GM12878 (cell line): ENCODE data around the gene SMOC2. TPM values are rescaled to one million over a fixed set of nuclear protein-coding genes. Genes with fewer than 3 reads are reported as not detected.

Experiments used
- ATAC-seq: fragments of 200-7000 bp; cut with Tn5 transposase; 3 replicates; pipeline ENCODE4 v1.9.1; 2020; ENCODE audit warnings: mild to moderate bottlenecking, moderate library complexity
- BruUV-seq: library from RNA; stranded (reverse); fragments of 400-500 nt; replicated peaks from 2 replicates; lab custom pipeline; 2021; lab: Mats Ljungman, UMichigan
- CTCF ChIA-PET: fragments of 300-600 bp; sonication (Branson Sonifier 250); formaldehyde crosslinking; extraction: SDS; loops from one replicate; lab custom pipeline; 2021; ENCODE audit warnings: inconsistent platforms; lab: Yijun Ruan, JAX
- POLR2A ChIA-PET: fragments of 350-600 bp; formaldehyde crosslinking; extraction: SDS; loops from one replicate; lab custom pipeline; 2021; ENCODE audit warnings: inconsistent platforms; lab: Charles Lee
- RAD21 ChIA-PET: fragments of 300-600 bp; sonication (Branson Sonifier 250); formaldehyde crosslinking; loops from one replicate; lab custom pipeline; 2023; ENCODE audit warnings: antibody characterized with exemption; ENCODE audit not compliant: unreplicated experiment; lab: Charles Lee
- SMC1A ChIA-PET: fragments of 300-600 bp; sonication (Branson Sonifier 250); formaldehyde crosslinking; loops from one replicate; lab custom pipeline; 2023; ENCODE audit not compliant: unreplicated experiment, uncharacterized antibody; lab: Charles Lee
- DNase-seq: peaks from one replicate; pipeline ENCODE4 v3.0.0-alpha.2; 2011; ENCODE audit warnings: low read depth, low spot score
- FAIRE-seq: peaks from 3 replicates; lab custom pipeline; 2011; peaks lifted over from hg19 to GRCh38; lab: Jason Lieb, UNC
- H2AFZ ChIP-seq: 2 replicates; pipeline ENCODE4 v1.6.0; 2011; ENCODE audit warnings: low read depth, low read length, control low read depth; ENCODE audit not compliant: control insufficient read depth
- H3K27ac ChIP-seq: 2 replicates; pipeline ENCODE4 v1.5.1; 2011; ENCODE audit warnings: control low read depth; ENCODE audit not compliant: control insufficient read depth, insufficient read depth
- H3K27me3 ChIP-seq, 2 experiments: replicated peaks in 1 of 2; 2 replicates each; pipeline versions ENCODE4 v1.6.0 to v1.6.1; 2011; ENCODE audit warnings: low read length in 1 of 2; ENCODE audit not compliant: control insufficient read depth in 2 of 2, insufficient read depth in 2 of 2
- H3K36me3 ChIP-seq, 2 experiments: 2 replicates each; pipeline ENCODE4 v1.5.1; 2011; ENCODE audit warnings: low read length in 1 of 2; ENCODE audit not compliant: control insufficient read depth in 2 of 2, insufficient read depth in 2 of 2
- H3K4me1 ChIP-seq: 2 replicates; pipeline ENCODE4 v1.6.1; 2011; ENCODE audit warnings: mild to moderate bottlenecking, low read length, moderate library complexity, mixed read lengths; ENCODE audit not compliant: control insufficient read depth, insufficient read depth
- H3K4me2 ChIP-seq: 2 replicates; pipeline ENCODE4 v1.6.0; 2011; ENCODE audit warnings: control low read depth; ENCODE audit not compliant: control insufficient read depth, insufficient read depth
- H3K4me3 ChIP-seq: fragments of 200-600 bp; sonication (generic); 2 replicates; pipeline ENCODE4 v1.5.1; 2016
- H3K79me2 ChIP-seq: 2 replicates; pipeline ENCODE4 v1.6.0; 2011; ENCODE audit warnings: low read length; ENCODE audit not compliant: control insufficient read depth, insufficient read depth
- H3K9ac ChIP-seq: 2 replicates; pipeline ENCODE4 v1.8.0; 2011; ENCODE audit warnings: low read length, control low read depth, mixed read lengths; ENCODE audit not compliant: control insufficient read depth, insufficient read depth
- H3K9me3 ChIP-seq: replicated peaks from 3 replicates; pipeline ENCODE4 v1.5.1; 2011; ENCODE audit warnings: mild to moderate bottlenecking, low read length; ENCODE audit not compliant: control insufficient read depth, insufficient read depth
- H4K20me1 ChIP-seq: 2 replicates; pipeline ENCODE4 v1.6.0; 2011; ENCODE audit not compliant: control insufficient read depth, insufficient read depth
- ATF2 ChIP-seq: IDR thresholded peaks from 2 replicates; pipeline ENCODE4 v1.6.1; 2012; ENCODE audit warnings: low read length, inconsistent platforms
- CUX1 ChIP-seq: IDR thresholded peaks from 2 replicates; pipeline ENCODE4 v1.6.1; 2012; ENCODE audit warnings: improper control_type of control experiment, low read depth, low read length; ENCODE audit not compliant: insufficient replicate concordance
- E2F4 ChIP-seq: IDR thresholded peaks from 2 replicates; pipeline ENCODE4 v1.6.1; 2012; ENCODE audit warnings: low read depth, low read length, improper control_type of control experiment
- FOXM1 ChIP-seq: IDR thresholded peaks from 2 replicates; pipeline ENCODE4 v1.6.1; 2012; ENCODE audit warnings: low read depth, mild to moderate bottlenecking, inconsistent platforms, low read length, moderate library complexity
- KDM1A ChIP-seq: fragments of 200-600 bp; sonication (generic); IDR thresholded peaks from 2 replicates; pipeline ENCODE4 v1.6.1; 2016; ENCODE audit warnings: borderline replicate concordance
- LARP7 ChIP-seq: fragments of 450-650 bp; IDR thresholded peaks from 2 replicates; pipeline ENCODE4 v1.6.1; 2017; ENCODE audit warnings: mild to moderate bottlenecking
- MAX ChIP-seq: IDR thresholded peaks from 2 replicates; pipeline ENCODE4 v1.6.1; 2012; ENCODE audit warnings: low read depth, low read length, improper control_type of control experiment
- MXI1 ChIP-seq: fragments of 150-350 bp; IDR thresholded peaks from 2 replicates; pipeline ENCODE4 v1.6.1; 2011; ENCODE audit warnings: low read depth, mild to moderate bottlenecking, inconsistent platforms, low read length, improper control_type of control experiment
- MYB ChIP-seq: fragments of 150-350 bp; IDR thresholded peaks from 2 replicates; pipeline ENCODE4 v1.6.1; 2014; ENCODE audit warnings: mild to moderate bottlenecking, low read depth, low read length, borderline replicate concordance
- MYC ChIP-seq: IDR thresholded peaks from 2 replicates; pipeline ENCODE4 v1.6.1; 2011; ENCODE audit warnings: mild to moderate bottlenecking, low read length, moderate library complexity, inconsistent platforms; ENCODE audit not compliant: insufficient read depth, insufficient replicate concordance, insufficient read length, severe bottlenecking
- NR2F1 ChIP-seq: fragments of 450-650 bp; conservative IDR thresholded peaks from 2 replicates; pipeline ENCODE4 v1.6.1; 2017; ENCODE audit warnings: mild to moderate bottlenecking
- REST ChIP-seq: IDR thresholded peaks from 2 replicates; pipeline ENCODE4 v1.6.1; 2012; ENCODE audit warnings: mild to moderate bottlenecking, low read depth, low read length
- TCF12 ChIP-seq: IDR thresholded peaks from 2 replicates; pipeline ENCODE4 v1.6.1; 2011; ENCODE audit warnings: low read depth, mild to moderate bottlenecking, low read length
- ZNF622 ChIP-seq: fragments of 450-650 bp; IDR thresholded peaks from 2 replicates; pipeline ENCODE4 v1.6.1; 2017; ENCODE audit warnings: mild to moderate bottlenecking, inconsistent platforms
- WGBS: methylation state at CpG from one replicate; pipeline ENCODE4 v1.1.6; 2016; ENCODE audit warnings: low lambda C conversion rate; ENCODE audit not compliant: insufficient replicate concordance, insufficient coverage; ENCODE audit errors: missing lambda C conversion rate; 5-methylcytosine and 5-hydroxymethylcytosine counted together
- in situ Hi-C: fragments of 300-500 bp; cut with MboI; formaldehyde crosslinking; loops from 9 replicates; pipeline ENCODE4 v1.14.3; 2018; ENCODE audit warnings: mixed read lengths
- intact Hi-C: fragments of 100-400 bp; cut with micrococcal nuclease; formaldehyde crosslinking; loops from one replicate; pipeline ENCODE4 v1.14.2; 2022; ENCODE audit not compliant: unreplicated experiment
- polyA plus RNA-seq, 11 experiments: library from polyadenylated mRNA; depleted of rRNA in 4 of 11; unstranded in 6 of 11; stranded (reverse) in 5 of 11; fragments of >200 nt; fragmentation: Nextera tagmentation in 4 of 11; fragmentation: Illumina TruSeq in 1 of 11; extraction: Ambion mirVana in 4 of 11; extraction: Trizol in 1 of 11; gene quantifications; 1 replicate in 1 of 11; 2 replicates in 10 of 11; pipeline versions ENCODE4 v1.2.1 to v1.2.3, GENCODE V29; 2011 to 2016; ENCODE audit warnings: inconsistent platforms in 2 of 11, missing spikeins in 2 of 11, low read depth in 1 of 11
- total RNA-seq, 4 experiments: library from RNA; depleted of rRNA in 3 of 4; stranded (reverse); fragments of >200 nt in 3 of 4; fragmentation: Illumina TruSeq in 1 of 4; extraction: Trizol in 1 of 4; gene quantifications; 2 replicates each; pipeline versions ENCODE4 v1.2.1 to v1.2.3, GENCODE V29; 2013 to 2021

Gene SMOC2
- total and polyA plus RNA-seq, 10 of the 15 experiments (the other 5 are each of a cell fraction or from before 2014, with no cell fraction given), result 0.10 to 0.12 TPM; not detected in 8

GRCh38 chr6:168625602-168626001 lies 184.6 kb downstream of the SMOC2 start:
- intact Hi-C loops (no loop called here), in situ Hi-C loops (no loop called here)
- ChIA-PET CTCF (no interaction called here), RAD21 (no interaction called here), SMC1A (no interaction called here), POLR2A (no interaction called here)
- Histone ChIP-seq H3K4me1 (no peaks in the 10 kb centered on the region), H3K79me2 (no peaks in the 10 kb centered on the region), H3K4me3 (no peak overlapping the region), H2AFZ (no peak overlapping the region), H3K4me2 (no peak overlapping the region), H3K27ac (no peak overlapping the region), H3K9ac (no peak overlapping the region), H3K9me3 (no peaks in the 10 kb centered on the region; the same call in 2 of the 3 replicates), H4K20me1 (no peaks in the 10 kb centered on the region), H3K27me3 (no peaks in the 10 kb centered on the region), H3K36me3 (no peaks in the 10 kb centered on the region)
- no peak for ATAC-seq
- FAIRE-seq, result no peak
- TF ChIP-seq MYB (no peak), E2F4 (no peak), MAX (no peak), MYC (no peak), REST (no peak), NR2F1 (no peak), ATF2 (no peak), TCF12 (no peak), ZNF622 (no peak), CUX1 (no peak), LARP7 (no peak), MXI1 (no peak), KDM1A (no peak), FOXM1 (no peak)
- no TSS peak for BruUV-seq
- WGBS, result 35% methylated on average over 18 of the region's 18 CpGs
- no peak for DNase-seq
